Lower lobe of right lung (tissue), 2 donors: ENCODE measurements around the gene SAMSN1. TPM values are rescaled to one million over a fixed set of nuclear protein-coding genes. Genes with fewer than 3 reads are reported as not detected.

Experiments used
- ATAC-seq, 2 donors: fragments of 200-7000 bp; cut with Tn5 transposase; one replicate each; pipeline ENCODE4 v1.9.1; 2020 to 2022; ENCODE audit warnings: mild to moderate bottlenecking in 2 of 2, moderate library complexity in 2 of 2
- DNase-seq: peaks from one replicate; pipeline ENCODE4 v3.0.0-alpha.2; 2020
- H3K27ac ChIP-seq: fragments of 200-600 bp; one replicate; pipeline ENCODE4 v1.8.0; 2022
- H3K27me3 ChIP-seq: fragments of 200-600 bp; one replicate; pipeline ENCODE4 v1.8.0; 2022; ENCODE audit warnings: low read depth
- H3K36me3 ChIP-seq: fragments of 200-600 bp; one replicate; pipeline ENCODE4 v1.8.0; 2022; ENCODE audit warnings: mild to moderate bottlenecking
- H3K4me1 ChIP-seq: fragments of 200-600 bp; one replicate; pipeline ENCODE4 v1.8.0; 2022
- H3K4me3 ChIP-seq: fragments of 200-600 bp; one replicate; pipeline ENCODE4 v1.8.0; 2022; ENCODE audit warnings: mild to moderate bottlenecking
- H3K9me3 ChIP-seq: fragments of 200-600 bp; one replicate; pipeline ENCODE4 v1.8.0; 2022
- CTCF ChIP-seq: fragments of 200-600 bp; IDR thresholded peaks from one replicate; pipeline ENCODE4 v1.8.0; 2022; ENCODE audit warnings: antibody characterized with exemption, mild to moderate bottlenecking
- intact Hi-C: fragments of 100-400 bp; cut with DNase I; formaldehyde crosslinking; loops from one replicate; pipeline ENCODE4 v1.11.0; 2022
- total RNA-seq: library from RNA; stranded (reverse); fragmentation: NEBNext Ultra II Directional; extraction: Animal tissue kit (Norgen Biotek cat#: 25700); gene quantifications from one replicate; pipeline ENCODE4 v1.2.1, GENCODE V29; 2021
- donor health status: DM: no; HTN: yes; CAD: no; lungs with severe emphysema.

Gene SAMSN1
- total RNA-seq, 1 donor from 2014 or later, result 21.5 TPM

- no peak overlapping the region for H3K27ac ChIP-seq
- no peak overlapping the region for H3K4me3 ChIP-seq
- intact Hi-C loops, result no loop called here
- ATAC-seq, result no peak
- no peaks in the 10 kb centered on the region for H3K4me1 ChIP-seq
- no peaks in the 10 kb centered on the region for H3K27me3 ChIP-seq
- TF ChIP-seq CTCF, result no peak
- no peaks in the 10 kb centered on the region for H3K9me3 ChIP-seq
- H3K36me3 ChIP-seq, result no peaks in the 10 kb centered on the region
- DNase-seq, result no peak
Observed at GRCh38 chr21:14488672-14489204, 57.4 kb downstream of the SAMSN1 start.

- Histone ChIP-seq H3K9me3 (no peaks in the 10 kb centered on the region), H3K36me3 (no peaks in the 10 kb centered on the region), H3K27me3 (no peaks in the 10 kb centered on the region), H3K4me3 (no peak overlapping the region), H3K27ac (no peak overlapping the region), H3K4me1 (no peaks in the 10 kb centered on the region)
- DNase-seq, result no peak
- TF ChIP-seq CTCF, result no peak
- intact Hi-C loops, result no loop called here
- no peak for ATAC-seq
Observed at GRCh38 chr21:14487490-14488432, 58.4 kb downstream of the SAMSN1 start.

- ATAC-seq, result no peak
- Histone ChIP-seq H3K4me3 (no peak overlapping the region), H3K27ac (no peak overlapping the region), H3K27me3 (no peaks in the 10 kb centered on the region), H3K9me3 (no peaks in the 10 kb centered on the region), H3K36me3 (no peaks in the 10 kb centered on the region), H3K4me1 (no peaks in the 10 kb centered on the region)
- DNase-seq, result no peak
- TF ChIP-seq CTCF, result no peak
- intact Hi-C loops, result no loop called here
Observed at GRCh38 chr21:14486869-14487268, 59.2 kb downstream of the SAMSN1 start.

GRCh38 chr21:14484188-14485009, 61.7 kb downstream of the SAMSN1 start:
- H3K9me3 ChIP-seq, result no peaks in the 10 kb centered on the region
- no peaks in the 10 kb centered on the region for H3K36me3 ChIP-seq
- no peak overlapping the region for H3K27ac ChIP-seq
- H3K27me3 ChIP-seq, result no peaks in the 10 kb centered on the region
- TF ChIP-seq CTCF, result no peak
- peaks cover 13% of the 10 kb centered on the region for H3K4me1 ChIP-seq
- intact Hi-C loops, result no loop called here
- DNase-seq (no peak), ATAC-seq (no peak)
- no peak overlapping the region for H3K4me3 ChIP-seq

- no peak for ATAC-seq
- no peaks in the 10 kb centered on the region for H3K9me3 ChIP-seq
- TF ChIP-seq CTCF, result no peak
- H3K27ac ChIP-seq, result no peak overlapping the region
- H3K27me3 ChIP-seq, result no peaks in the 10 kb centered on the region
- H3K4me3 ChIP-seq, result no peak overlapping the region
- intact Hi-C loops, result no loop called here
- no peaks in the 10 kb centered on the region for H3K36me3 ChIP-seq
- DNase-seq, result no peak
- peaks cover 13% of the 10 kb centered on the region for H3K4me1 ChIP-seq
Observed at GRCh38 chr21:14483296-14483695, 62.8 kb downstream of the SAMSN1 start.
